GM21723 (cell line): ENCODE measurements around the gene KPTN.

ENCODE experiments used
- ATAC-seq: cut with Tn5 transposase; IDR thresholded peaks from one replicate; pipeline ENCODE4 v1.9.1; 2021; ENCODE audit warnings: mild to moderate bottlenecking, moderate library complexity; ENCODE audit not compliant: unreplicated experiment

KPTN gene

DNA sequence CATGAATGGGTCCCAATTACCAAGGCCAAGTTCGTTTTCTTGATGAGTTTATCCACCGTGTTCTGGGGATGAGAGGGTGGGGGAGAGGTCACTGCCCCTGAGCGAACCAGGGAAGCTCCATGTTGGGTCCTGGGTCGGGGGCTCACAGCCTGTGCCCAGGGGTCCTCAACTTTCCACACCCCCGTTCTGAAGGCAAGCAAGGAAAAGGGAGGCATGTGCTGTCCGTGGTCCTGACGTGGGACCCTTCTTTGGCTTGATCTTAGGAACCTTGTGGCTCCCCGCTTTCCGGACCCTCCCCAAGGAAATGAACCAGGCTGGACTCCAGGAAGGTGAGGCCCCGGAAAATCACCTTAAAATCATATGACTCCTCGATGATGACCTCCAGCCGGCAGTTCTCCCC lies 46.5 kb downstream of the KPTN start:
- ATAC-seq, result no peak

DNA sequence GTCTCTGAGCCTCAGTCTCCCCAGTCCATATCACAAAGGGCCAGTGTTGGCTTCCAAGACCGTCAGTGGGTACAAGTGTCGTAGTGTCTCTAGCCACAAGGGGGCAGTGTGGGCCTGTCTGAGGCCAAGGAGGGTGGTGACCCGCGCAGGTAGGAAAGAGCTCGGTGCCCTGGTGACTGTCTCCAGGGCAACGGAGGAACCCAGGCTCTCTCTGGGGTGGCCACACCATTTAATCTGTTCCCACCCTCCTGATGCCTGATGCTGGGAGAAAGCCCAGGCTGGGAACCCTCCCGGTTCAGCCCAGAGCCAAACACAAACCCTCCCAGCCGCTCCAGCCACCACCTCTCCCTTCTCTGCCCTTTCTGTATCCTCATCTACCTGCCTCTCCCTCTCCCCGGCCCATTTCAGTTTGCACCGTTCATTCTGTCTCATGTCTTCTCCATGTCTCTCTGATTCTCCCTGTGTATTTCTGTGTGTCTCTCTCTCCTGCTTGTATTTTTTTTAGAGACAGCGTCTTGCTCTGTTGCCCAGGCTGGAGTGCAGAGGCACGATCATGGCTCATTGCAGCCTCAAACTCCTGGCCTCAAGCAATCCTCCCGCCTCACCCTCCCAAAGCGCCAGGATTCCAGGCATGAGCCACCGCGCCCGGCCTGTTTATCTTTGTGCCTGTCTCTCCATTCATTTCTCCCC lies 47.2 kb downstream of the KPTN start:
- ATAC-seq, result no peak

DNA sequence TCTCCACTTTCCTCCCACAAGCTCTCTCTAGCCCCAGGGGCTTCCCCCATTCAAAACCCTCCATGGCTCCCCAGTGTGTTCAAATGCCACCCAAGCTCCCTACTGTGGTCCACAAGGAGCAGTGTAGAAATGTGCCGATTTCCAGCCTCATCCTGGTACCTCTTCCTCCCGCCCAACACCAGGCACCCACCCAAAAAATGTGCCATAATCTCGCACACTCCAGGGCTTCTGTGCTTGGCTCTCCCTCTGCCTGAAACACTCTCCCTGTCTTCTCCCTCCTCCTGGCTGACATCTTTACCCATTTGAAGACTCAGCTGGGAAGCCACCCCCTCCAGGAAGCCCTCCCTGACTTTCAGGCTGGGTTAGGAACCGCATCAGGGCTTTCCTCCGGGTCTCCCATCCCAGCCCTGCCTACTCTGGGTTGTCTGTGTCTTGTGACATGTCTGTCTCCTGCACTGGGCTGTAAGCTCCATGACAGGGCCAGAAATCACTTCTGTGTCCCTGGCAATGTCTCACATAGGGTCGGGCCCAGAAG lies 48.1 kb downstream of the KPTN start:
- ATAC-seq, result no peak

DNA sequence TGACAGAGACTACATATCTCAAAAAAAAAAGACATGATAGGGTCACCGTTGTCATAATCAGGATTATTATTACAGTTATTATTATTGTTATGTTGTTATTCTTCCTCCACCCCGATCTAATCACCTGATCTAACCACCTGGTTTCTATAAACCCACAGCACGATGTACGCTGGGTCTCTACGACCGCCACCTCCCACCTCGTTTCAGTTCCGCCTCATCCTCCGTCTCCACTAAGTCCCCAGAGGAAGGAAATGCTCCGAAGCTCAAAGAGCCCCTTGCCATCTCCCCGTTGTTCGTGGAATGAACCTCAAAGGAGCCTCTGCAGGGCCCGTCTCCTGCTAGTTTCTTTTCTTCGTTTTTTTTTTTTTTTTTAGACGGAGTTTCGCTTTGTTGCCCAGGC lies 48.8 kb downstream of the KPTN start:
- ATAC-seq, result no peak

DNA sequence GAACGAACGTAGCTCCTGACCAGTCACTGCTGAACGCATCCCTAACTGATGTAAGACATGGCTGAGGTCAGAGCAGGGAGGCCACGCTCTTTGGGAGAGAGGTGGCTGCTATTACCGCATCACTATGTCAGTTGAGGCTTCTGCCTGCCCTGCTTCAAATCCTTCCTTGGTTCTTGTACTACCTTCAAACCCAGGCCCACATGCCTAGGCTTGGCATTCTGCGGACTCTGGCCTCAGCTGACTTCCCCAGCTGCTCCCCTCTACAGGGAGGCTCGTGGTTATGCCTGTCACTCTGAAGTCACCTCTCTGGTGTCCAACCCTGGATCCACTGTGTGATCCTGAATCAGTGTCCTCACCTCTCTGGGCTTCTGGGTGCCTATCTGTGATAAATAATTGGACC lies 49.9 kb downstream of the KPTN start:
- ATAC-seq, result no peak

DNA sequence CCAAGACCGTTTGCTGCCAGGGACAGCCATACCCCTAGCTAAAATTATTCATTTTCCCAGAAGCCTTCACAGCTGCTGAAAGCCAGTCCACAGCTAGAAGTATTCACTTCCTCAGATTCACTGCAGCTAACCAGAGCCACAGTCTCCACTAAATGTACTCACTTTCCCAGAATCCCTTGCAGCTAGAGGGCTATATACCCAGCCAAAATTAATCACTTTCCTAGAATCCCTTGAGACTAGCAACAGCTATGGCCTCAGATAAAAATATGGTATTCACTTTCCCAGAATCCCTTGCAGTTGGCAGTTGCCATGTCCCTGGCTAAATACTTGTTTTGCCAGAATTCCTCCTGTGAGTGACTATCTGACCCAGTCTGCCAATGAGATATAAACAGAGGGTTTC lies 50.9 kb downstream of the KPTN start:
- no peak for ATAC-seq

DNA sequence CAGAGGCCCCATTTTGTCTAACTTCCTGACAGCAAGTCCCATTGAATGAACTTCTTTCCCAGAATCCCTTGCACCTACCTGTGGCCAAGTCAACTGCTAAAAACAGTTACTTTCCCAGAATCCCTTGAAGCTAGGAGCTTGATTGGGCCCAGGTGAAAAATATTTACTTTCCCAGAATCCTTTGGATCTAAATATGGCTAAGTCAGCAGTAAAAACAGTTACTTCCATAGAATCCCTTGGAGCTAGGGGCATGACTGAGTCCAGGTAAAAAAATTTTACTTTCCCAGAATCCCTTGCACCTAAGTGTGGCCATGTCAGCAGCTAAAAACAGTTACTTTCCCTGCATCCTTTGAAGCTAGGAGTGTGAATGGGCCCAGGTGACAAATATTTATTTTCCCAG lies 51.5 kb downstream of the KPTN start:
- ATAC-seq, result no peak

DNA sequence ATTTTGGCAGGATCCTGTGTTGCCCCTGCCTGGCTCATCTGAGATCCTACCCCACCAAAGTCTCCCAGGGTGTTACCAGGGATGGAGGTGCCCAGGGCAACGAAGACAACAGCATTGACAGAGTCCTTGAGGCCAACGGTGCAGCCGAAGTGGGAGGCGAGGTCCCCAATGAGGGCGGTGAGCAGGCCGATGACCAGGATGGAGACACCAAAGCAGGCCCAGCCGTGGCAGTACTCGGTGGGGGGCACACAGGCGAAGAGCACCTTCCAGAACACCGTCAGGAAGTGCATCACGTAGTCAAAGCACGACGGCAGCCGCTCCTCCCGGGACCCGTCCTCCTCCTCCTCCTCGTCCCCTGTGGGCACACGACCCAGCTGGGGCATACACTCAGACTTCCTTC lies 51.9 kb downstream of the KPTN start:
- no peak for ATAC-seq

DNA sequence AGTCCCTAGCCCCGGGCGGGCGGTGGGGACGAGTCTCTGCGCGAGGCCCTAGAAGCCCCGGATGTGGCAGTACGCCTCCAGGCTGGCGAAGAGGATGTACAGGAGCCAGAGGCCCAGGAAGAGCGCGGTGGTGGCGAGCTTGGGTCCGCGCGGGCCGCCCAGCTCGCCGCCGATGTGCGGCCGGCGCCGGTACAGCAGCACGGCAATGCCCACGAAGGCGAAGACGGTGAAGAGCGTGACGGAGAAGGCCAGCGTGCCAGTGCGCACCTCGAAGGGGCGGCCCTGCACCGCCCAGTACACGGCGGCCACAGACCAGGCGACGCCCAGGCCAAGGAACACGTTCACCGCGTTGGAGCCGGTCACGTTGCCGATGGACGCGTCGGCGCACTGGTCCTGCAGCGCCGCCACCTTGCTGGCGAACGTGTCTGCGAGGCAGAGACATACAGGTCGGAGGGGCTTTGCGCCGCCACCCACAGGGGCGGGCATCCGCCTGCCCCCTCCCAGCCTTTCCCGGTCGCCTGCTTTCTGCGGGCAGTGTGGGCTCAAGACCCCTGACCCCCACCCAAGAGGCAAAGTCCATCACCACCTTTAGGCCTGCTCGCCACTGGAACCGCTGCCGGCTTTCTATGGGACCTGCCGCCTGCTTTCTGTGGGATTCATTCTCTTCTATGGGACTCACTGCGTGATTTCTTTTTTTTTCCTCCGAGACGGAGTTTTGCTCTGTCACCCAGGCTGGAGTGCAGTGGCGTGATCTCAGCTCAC lies 53.8 kb downstream of the KPTN start:
- no peak for ATAC-seq

DNA sequence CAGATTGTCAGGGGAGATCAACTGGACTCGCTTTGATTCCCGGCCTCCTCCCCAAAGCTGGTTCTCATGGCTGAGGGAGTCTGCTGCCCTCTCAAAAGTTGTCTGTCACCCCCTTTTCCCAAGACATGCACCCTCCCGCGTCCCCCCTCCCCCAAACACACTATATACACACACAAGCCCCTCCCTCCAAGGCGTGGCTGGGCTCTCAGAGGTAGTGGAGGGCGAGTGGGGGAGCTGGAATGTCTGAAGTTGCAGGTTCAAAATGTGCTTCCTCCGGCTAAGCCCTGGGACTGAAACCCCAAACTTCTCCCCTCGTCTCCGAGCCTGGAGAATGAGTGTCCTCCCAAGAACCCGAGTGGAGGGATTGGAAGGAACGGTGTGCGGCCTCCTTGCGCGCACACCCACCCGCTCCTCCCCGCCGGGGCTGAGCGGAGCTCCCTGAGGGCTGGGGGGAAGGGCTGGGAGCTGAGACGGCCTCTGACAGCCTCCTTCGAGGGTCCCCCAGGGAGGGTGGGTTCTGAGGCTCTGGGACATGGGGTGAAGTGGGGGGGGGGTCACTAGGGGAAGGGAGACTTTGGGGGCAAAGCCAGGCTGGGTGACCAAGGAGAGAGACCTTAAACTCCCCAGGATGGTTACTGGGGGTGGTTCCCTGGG lies 54.8 kb downstream of the KPTN start:
- no peak for ATAC-seq

DNA sequence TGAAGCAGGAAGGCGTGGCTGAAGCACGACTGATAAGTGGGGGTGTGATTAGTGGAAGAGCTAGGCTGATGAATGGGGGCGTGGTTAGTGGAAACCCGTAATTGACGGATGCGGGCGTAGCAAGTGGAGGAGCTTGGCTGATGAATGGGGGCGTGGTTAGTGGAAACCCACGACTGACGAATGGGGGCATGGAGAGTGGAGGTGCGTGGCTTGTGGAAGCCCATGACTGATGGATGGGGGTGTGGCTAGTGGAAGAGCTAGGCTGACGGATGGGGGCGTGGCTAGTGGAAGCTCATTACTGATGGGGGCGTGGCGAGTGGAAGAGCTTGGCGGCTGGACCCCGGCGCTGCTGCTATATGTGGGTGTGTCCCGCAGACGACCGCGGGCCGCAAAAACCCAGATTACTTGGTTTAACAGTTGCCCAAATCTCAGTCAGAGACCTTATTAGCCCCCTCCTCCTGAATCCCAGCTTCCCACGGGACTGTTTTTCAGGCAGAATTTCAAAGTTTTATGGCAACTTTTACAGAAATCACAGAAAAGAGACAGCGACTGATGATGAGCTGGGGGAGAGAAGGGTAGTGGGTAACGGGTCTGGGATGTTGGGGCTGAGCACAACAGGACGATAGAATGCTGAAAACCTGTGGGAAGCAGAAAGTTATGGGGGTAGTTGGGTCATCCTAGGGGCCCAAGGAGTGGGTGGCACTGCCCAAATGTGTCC lies 55.7 kb downstream of the KPTN start:
- no peak for ATAC-seq

DNA sequence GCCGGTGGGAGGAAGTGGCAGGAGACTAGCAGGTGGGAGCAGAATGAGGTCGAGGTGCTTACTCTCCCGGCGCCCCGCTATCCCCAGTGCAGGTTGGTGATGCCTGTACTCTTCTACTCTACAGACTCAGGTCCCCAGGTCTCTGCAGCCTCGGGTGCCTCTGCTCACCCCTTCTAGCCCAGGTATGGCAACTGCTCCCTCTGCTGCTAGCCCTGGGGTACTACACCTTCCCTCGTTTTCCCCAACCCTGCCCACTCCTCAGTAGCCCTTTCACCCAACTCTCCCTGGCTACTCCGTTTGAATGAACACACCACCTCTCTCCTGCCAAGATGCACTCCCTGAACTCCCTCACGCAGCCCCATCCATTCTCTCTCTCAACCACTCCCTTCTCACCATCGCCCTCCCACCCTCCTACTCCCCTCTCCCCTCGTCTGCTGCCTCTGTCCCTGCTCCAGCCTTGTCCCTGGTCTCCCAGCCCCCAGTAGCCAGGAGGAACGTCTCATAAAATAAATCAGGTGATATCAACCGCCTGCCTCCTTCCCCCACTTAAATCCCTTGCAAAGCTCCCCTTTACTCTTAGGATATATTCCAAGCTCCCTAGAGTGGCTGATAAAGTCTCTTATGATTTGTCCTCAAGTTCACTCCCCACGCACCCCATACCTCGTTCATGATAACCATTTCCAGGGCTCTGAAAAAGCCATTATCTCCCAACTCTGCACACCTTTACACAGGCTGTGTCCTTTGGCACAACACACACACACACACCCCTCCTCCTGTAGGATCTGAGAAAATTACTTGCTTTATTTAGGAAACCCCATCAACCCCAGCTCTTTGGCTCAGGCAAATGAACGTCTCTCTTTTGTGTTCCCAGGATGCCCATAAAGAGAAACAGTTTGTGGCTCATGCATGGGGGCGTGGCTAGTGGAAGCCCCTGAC lies 56.5 kb downstream of the KPTN start:
- peak; percentile 55 for ATAC-seq
